GM12873 (cell line): Measurements from ENCODE around the gene TMEM43.

ENCODE experiments used
- CTCF ChIP-seq: IDR thresholded peaks from 2 replicates; pipeline ENCODE4 v1.5.1; 2012; ENCODE audit warnings: low read depth, mild to moderate bottlenecking, moderate library complexity, low read length, control low read depth; ENCODE audit not compliant: insufficient read depth; ENCODE audit errors: missing control alignments

TMEM43 gene

DNA sequence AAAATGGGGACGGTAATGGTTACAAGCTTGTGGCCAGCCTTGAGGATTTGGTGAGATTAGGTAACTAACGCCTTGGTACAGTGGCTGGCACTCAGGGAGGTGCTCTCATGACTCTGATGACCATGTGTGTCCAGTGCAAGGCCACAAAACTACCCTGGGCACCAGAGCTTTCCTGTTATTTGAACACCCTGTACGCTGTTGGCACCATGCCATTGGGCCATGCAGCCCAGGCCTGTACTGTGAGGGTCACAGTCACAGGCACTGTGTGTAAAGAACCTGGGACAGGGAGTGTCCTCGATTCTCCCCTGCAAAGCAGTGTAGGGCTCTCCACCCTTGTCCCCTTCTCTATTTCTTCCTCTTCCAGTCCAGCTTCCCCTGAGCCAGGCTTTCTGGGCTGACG is 6.3 kb downstream of the TMEM43 start:
- no peak for TF ChIP-seq CTCF

DNA sequence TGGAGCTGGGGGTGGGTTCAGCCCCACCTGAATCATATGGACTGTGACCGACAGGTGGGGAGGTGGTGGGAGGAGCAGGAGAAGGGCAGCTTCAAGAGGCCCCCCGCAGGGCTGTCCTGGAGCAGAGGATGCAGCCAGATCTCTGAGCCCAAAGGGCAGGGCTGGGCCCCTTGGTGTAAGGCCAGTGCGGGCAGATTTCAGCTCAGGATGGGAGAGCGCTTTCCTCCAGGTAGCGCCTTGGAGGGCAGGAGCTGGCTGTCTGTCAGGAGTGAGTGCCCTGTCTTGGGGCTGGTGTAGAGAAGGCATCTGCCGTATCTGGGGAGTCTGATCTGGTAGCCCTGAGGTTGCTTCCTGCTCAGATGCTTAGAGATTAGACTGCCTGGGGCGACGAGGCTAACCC is 7.3 kb downstream of the TMEM43 start:
- TF ChIP-seq CTCF: no peak

GRCh38 chr3:14132689-14133088 is 7.8 kb downstream of the TMEM43 start:
- TF ChIP-seq CTCF: no peak

DNA sequence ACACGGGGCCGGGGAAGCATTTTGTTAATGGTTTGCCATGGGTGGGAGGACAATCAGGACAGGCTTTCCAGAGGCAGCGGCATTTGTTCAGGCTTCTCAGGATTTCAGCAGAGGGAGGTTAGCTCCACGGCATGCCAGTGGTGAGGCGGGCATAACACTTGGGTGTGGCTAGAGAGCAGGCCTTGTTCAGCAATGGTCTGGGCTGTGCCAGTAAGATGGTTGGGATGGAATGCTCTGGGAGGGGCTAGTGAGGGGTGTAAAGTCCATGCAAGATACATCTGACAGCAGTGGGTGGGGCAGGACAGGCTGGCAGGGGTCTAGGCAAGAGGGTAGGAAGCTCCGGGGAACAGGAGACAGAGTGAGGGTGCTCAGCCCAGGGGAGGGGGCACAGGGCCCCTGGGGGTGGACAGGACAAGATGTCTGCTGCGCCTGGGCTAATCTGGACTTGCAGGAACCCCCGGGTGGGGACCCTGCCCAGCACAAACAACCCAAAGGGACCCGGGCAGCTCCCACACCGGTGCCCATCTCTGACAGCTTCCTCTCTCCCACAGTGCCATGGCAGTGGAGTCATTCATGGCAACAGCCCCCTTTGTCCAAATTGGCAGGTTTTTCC is 8.4 kb downstream of the TMEM43 start:
- no peak for TF ChIP-seq CTCF

- TF ChIP-seq CTCF: no peak
These were observed 9.0 kb downstream of the TMEM43 start for GRCh38 chr3:14133876-14134275.

DNA sequence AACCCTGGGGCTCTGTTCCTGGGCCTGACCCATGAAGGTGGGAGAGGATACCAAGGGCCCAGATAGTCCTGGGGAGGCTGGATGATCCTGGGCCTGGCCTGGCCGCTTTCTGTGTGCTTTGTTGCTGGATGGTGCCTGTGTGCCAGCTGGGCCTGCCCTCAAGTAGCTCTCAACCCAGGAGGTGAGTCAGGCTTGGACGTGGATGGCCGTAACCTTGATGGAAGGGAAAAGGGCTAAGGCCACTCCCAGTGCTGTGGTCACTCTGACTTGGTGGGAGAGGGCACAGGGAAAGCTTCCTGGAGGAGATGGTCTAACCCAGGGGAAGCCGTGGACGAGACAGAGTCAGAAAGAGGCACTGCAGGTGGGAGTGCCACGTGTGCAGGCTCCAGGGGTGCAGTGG is 9.4 kb downstream of the TMEM43 start:
- no peak for TF ChIP-seq CTCF

- TF ChIP-seq CTCF: no peak
These were observed 10.7 kb downstream of the TMEM43 start for GRCh38 chr3:14135581-14135980.
